Measurements from ENCODE around the gene NAA80. TPM values are rescaled to one million over a fixed set of nuclear protein-coding genes. Genes with fewer than 3 reads are reported as not detected.

NAA80 gene
- total RNA-seq, 2 experiments from 2014 or later = 34.3 to 37.7 TPM

DNA sequence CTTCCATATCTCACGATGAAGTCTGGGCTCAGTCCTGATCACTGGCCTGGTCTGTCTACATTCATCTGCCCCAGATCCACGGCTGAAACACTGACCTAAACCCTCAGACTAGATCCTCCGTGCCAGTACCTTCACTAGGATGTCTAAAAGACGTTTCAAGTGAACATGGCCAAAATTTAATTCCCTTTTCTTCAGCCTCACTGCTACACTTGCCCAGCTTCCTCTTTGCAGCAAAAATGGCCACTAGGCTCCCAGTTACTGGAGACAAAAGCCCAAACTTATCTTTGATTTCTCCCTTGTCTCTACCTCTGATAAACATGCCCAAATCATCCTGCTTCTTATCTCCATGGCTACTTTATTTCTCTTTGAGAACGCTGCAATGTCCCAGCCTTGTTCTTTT is 39.8 kb upstream of the NAA80 start:
- H3K9me3 Mint-ChIP-seq = no peaks in the 10 kb centered on the region
- peak overlapping the region; percentile 99 for H3K4me3 Mint-ChIP-seq
- peaks cover 45% of the 10 kb centered on the region for H3K36me3 Mint-ChIP-seq
- H3K27me3 Mint-ChIP-seq = no peaks in the 10 kb centered on the region
- H3K27ac Mint-ChIP-seq = peak overlapping the region; percentile 99
- POLR2A ChIA-PET = interaction anchor here (0.6 to 10.5 kb wide), 12 partner anchors 10 to 988 kb away, joined by 3 to 439 read pairs (median 36); partner anchors contain the start of genes C3orf18, CISH, CYB561D2 and GNAI2
- no peak for ATAC-seq (ENCODE audit: low read depth)
- no peak for DNase-seq
- H3K4me1 Mint-ChIP-seq = peaks cover 38% of the 10 kb centered on the region

- H3K4me3 Mint-ChIP-seq = peak overlapping the region; percentile 99
- DNase-seq = peak; percentile 93
- peak; percentile 69 for ATAC-seq (ENCODE audit: low read depth)
- POLR2A ChIA-PET = interaction anchor here (0.6 to 10.5 kb wide), 31 partner anchors 8 to 1935 kb away, joined by 3 to 439 read pairs (median 5); partner anchors contain the start of genes C3orf18, CISH, CYB561D2 and GNAI2
- peak overlapping the region; percentile 99 for H3K27ac Mint-ChIP-seq
- no peaks in the 10 kb centered on the region for H3K27me3 Mint-ChIP-seq
- H3K36me3 Mint-ChIP-seq = peaks cover 50% of the 10 kb centered on the region
- peaks cover 43% of the 10 kb centered on the region for H3K4me1 Mint-ChIP-seq
- no peaks in the 10 kb centered on the region for H3K9me3 Mint-ChIP-seq
Observed at GRCh38 chr3:50337175-50337861, 38.1 kb upstream of the NAA80 start.

- ATAC-seq (ENCODE audit: low read depth) = no peak
- Mint-ChIP-seq H3K36me3 (peaks cover 55% of the 10 kb centered on the region), H3K27me3 (no peaks in the 10 kb centered on the region), H3K27ac (peak overlapping the region; percentile 99), H3K4me1 (peaks cover 38% of the 10 kb centered on the region), H3K4me3 (peak overlapping the region; percentile 99), H3K9me3 (no peaks in the 10 kb centered on the region)
- no peak for DNase-seq
- POLR2A ChIA-PET = interaction anchor here (0.6 to 10.5 kb wide), 29 partner anchors 8 to 1049 kb away, joined by 3 to 439 read pairs (median 6); partner anchors contain the start of genes C3orf18, CISH, CYB561D2 and GNAI2
Observed at GRCh38 chr3:50336452-50337174, 37.4 kb upstream of the NAA80 start.

DNA sequence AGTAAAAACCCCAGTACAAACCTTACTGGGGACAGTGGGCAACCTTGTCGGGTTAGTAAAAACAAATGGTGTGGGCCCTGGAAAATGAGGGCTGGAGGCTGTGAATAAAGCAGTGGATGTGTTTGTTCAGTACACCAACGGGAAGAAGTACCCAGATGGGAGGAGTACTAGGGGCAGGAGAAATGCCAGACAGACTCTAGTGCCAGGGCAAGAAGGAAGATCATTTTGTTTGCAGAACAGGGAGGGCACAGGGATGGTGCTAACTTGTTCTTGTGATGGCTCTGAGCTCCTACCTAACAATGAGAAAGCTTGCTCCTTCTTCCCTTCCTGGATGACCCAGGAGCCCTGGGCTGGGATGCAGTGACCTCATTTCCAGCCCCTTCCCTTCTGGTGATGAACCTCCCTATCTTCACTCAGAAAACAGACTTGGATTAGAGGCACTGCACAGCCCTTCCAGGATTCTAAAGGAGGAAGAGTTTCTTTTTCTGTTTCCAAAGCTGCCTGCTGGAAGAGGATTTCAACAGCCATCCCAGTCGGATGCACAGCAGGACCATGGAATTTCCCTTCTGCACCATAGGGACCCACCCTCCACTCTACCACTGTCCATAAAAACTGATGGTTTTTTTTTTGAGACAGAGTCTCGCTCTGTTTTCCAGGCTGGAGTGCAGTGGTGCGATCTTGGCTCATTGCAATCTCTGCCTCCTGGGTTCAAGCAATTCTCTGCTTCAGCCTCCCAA is 35.3 kb upstream of the NAA80 start:
- peak overlapping the region; percentile 74 for H3K4me3 Mint-ChIP-seq
- no peak for ATAC-seq (ENCODE audit: low read depth)
- no peaks in the 10 kb centered on the region for H3K27me3 Mint-ChIP-seq
- POLR2A ChIA-PET = interaction anchor here (0.6 to 10.5 kb wide), 8 partner anchors 10 to 275 kb away, joined by 3 to 439 read pairs (median 4); partner anchors contain the start of genes CISH, CYB561D2, HEMK1 and HYAL3
- H3K36me3 Mint-ChIP-seq = peaks cover 63% of the 10 kb centered on the region
- no peaks in the 10 kb centered on the region for H3K9me3 Mint-ChIP-seq
- no peak for DNase-seq
- peak overlapping the region; percentile 99 for H3K27ac Mint-ChIP-seq
- H3K4me1 Mint-ChIP-seq = peaks cover 40% of the 10 kb centered on the region

DNA sequence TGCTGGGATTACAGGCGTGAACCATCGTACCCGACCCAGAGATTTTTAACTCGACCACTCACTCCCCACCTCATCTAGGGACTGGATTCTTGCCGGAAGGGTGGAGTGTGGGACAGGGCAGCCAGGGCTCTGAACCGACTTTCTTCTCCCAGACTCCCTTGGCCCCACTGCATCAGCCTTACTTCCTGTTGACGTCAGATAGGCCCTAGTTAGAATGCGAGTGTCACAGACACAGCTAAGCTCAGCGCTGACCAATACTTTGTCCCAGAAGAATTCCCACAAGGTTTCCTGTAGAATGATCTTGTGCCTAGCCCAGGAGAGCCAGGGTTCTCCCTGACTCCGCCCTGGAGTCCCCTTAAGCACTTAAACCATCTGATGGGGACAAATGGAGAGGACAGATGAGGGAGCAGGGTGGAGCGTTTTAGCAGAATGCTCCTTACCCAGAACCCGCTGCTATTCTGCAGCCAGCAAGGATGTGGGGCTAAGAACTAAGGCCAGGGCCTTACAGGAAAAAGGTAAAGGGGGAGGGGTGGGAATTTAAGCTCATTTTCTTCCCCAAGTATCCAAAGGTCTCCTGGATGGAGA is 34.6 kb upstream of the NAA80 start:
- H3K4me3 Mint-ChIP-seq = peak overlapping the region; percentile 74
- ATAC-seq (ENCODE audit: low read depth) (no peak), DNase-seq (no peak)
- H3K27ac Mint-ChIP-seq = peak overlapping the region; percentile 99
- peaks cover 36% of the 10 kb centered on the region for H3K4me1 Mint-ChIP-seq
- H3K27me3 Mint-ChIP-seq = no peaks in the 10 kb centered on the region
- POLR2A ChIA-PET = interaction anchor here (0.6 to 10.5 kb wide), 9 partner anchors 9 to 275 kb away, joined by 3 to 439 read pairs (median 4); partner anchors contain the start of genes CISH, CYB561D2, HEMK1 and HYAL3
- H3K36me3 Mint-ChIP-seq = peaks cover 57% of the 10 kb centered on the region
- no peaks in the 10 kb centered on the region for H3K9me3 Mint-ChIP-seq

DNA sequence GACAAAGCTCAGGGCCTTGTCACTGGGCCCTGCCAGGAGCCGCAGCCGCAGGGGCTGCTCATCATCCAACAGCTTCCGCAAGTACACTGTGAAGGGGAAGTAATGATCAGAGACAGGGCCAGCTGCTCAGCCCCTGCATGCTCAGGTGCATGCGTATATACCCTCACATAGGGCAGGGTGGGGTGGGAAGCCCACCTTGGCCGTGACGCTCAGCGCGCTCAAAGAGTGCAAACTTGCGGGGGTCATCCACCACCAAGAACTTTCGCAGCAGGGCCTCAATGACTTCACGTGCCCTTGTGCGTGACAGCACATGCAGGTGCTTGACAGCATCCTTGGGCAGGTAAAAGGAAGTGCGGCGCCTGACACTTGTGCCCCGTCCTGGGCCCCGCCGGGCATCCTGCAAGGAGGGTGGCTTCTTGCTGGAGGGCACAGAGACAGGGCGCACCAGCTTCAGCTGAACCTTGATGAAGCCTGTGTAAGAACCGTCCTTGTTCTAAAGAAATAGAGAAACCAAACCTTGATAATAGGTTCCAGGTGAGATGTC is 32.2 kb upstream of the NAA80 start:
- DNase-seq (no peak), ATAC-seq (ENCODE audit: low read depth) (no peak)
- peaks cover 43% of the 10 kb centered on the region for H3K4me1 Mint-ChIP-seq
- H3K4me3 Mint-ChIP-seq = no peak overlapping the region
- POLR2A ChIA-PET = interaction anchor here (1.3 to 4.9 kb wide), 3 partner anchors 9 to 39 kb away, joined by 4 to 30 read pairs (median 5); partner anchors contain the start of genes HYAL3, IFRD2, NAA80 and RASSF1
- H3K36me3 Mint-ChIP-seq = peaks cover 41% of the 10 kb centered on the region
- no peaks in the 10 kb centered on the region for H3K9me3 Mint-ChIP-seq
- peak overlapping the region; percentile 21 for H3K27ac Mint-ChIP-seq
- H3K27me3 Mint-ChIP-seq = no peaks in the 10 kb centered on the region

DNA sequence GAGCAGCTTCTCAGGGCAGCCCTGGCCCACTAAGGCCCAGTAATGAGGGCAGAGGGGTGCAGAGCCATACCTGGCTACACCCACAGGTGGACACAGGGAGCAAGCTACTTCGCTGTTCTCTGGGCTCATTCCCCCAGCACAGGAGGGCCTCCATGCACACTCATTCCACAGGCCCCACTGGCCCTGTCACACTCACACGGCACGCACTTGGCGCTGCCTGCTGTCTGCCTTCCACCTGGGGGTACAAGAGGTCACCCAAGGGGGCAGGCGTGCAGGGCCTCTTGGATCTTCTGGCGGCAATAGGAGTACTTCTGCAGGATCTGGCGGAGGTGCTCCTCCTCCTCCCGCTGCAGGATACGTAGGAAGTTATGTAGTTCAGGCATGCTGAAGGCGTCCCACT is 31.1 kb upstream of the NAA80 start:
- DNase-seq = no peak
- POLR2A ChIA-PET = interaction anchor here (0.5 to 4.9 kb wide), 4 partner anchors 7 to 1170 kb away, joined by 3 to 76 read pairs (median 18); partner anchors contain the start of genes DCAF1, IFRD2 and RASSF1
- no peaks in the 10 kb centered on the region for H3K27me3 Mint-ChIP-seq
- no peak for ATAC-seq (ENCODE audit: low read depth)
- H3K27ac Mint-ChIP-seq = no peak overlapping the region
- H3K4me1 Mint-ChIP-seq = peaks cover 37% of the 10 kb centered on the region
- H3K4me3 Mint-ChIP-seq = no peak overlapping the region
- no peaks in the 10 kb centered on the region for H3K9me3 Mint-ChIP-seq
- peaks cover 30% of the 10 kb centered on the region for H3K36me3 Mint-ChIP-seq

DNA sequence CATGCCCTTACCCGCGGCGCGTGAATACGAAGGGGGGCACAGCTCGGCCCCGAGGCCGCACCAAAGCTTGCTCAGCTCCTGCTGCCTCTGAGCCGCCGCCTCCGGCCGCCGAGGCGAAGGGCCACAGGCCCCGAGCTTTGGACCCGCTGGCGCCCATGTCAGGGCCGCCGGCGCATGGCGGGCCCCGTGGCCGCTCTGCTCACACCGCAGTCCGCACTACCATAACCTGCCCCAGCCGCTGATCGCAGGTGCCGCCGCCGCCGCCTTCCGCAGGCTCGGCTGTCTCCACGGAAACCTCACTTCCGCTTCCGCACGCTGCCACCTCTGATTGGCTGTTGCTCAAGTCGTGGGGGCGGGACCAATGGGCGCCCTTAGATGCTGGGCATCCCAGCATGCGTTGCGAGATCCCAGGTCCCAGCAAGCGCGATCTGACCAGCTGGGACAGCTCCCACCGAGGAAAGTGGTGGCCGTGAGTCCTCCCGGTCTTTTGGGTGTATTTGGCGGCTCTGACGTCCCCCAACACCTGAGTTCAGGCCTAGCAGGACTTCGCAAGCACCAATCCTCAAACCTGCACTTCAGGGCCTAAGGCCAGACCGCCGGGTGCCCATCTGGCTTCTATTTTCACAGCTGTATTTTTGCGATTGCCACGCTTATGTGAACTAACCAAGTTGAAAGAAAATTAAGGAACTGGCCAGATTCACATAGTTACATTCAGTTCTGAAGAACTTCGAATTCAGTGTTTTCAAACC is 28.9 kb upstream of the NAA80 start, which contains the start of gene TUSC2:
TSS of gene TUSC2 (minus strand) at position 281 of the 749 bp plus-strand sequence. CDS start at position 157, 124 bp downstream.
- peak; percentile 87 for ATAC-seq (ENCODE audit: low read depth)
- Mint-ChIP-seq H3K36me3 (peaks cover 19% of the 10 kb centered on the region), H3K4me3 (peak within 1 kb of the TSS; percentile 95), H3K27ac (peak within 1 kb of the TSS; percentile 88), H3K9me3 (no peaks in the 10 kb centered on the region), H3K4me1 (peaks cover 23% of the 10 kb centered on the region), H3K27me3 (no peaks in the 10 kb centered on the region)
- DNase-seq = peak; percentile 95
- POLR2A ChIA-PET = interaction anchor here (1.0 to 4.9 kb wide), 16 partner anchors 9 to 239 kb away, joined by 3 to 76 read pairs (median 4); partner anchors contain the start of genes CYB561D2, HYAL3, IFRD2 and NAA80

DNA sequence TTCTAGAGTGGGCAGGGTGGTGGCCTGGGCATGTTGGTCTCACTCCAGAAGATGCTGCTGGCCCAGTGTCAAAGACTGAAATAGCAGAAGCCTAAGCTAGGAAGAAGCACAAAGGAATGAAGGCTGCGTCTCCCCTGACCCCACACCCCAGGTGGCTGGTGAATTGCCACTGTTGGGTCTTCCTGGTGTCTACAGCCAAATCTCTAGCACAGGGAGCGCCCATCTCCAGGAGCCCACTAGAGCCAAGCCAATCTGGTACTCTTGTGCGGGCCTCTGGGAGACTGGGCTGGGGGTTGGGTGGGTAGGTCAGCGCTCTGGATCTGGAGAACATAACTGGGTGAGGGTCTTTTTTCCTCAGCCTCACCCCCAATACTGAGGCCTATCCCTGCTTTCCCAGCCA is 27.9 kb upstream of the NAA80 start:
- ATAC-seq (ENCODE audit: low read depth) (no peak), DNase-seq (no peak)
- peak overlapping the region; percentile 70 for H3K27ac Mint-ChIP-seq
- no peaks in the 10 kb centered on the region for H3K9me3 Mint-ChIP-seq
- H3K36me3 Mint-ChIP-seq = peaks cover 17% of the 10 kb centered on the region
- POLR2A ChIA-PET = interaction anchor here (1.2 to 4.9 kb wide), 8 partner anchors 9 to 35 kb away, joined by 3 to 76 read pairs (median 8); partner anchors contain the start of genes CYB561D2, HYAL3, IFRD2 and NAA80
- peak overlapping the region; percentile 95 for H3K4me3 Mint-ChIP-seq
- H3K27me3 Mint-ChIP-seq = no peaks in the 10 kb centered on the region
- H3K4me1 Mint-ChIP-seq = peaks cover 23% of the 10 kb centered on the region

DNA sequence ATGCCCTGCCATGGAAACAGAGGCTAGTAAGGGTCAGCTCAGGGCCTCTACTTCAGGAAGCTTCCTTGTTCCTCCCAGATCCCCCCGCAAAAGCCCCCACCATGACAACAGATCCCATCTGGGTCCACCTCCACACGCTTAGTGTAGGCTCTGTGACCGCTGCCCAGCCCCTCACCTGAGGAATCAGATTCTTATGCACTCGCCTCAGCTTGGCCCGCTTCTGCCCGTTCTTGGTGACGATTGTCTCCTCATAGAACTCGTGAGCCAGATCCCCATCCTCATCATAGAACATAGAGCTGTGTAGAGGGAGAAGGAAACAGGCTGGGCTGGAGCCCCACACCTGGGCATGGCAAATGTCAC is 27.0 kb upstream of the NAA80 start:
- DNase-seq = no peak
- peaks cover 23% of the 10 kb centered on the region for H3K4me1 Mint-ChIP-seq
- H3K36me3 Mint-ChIP-seq = peaks cover 13% of the 10 kb centered on the region
- POLR2A ChIA-PET = interaction anchor here (1.2 kb wide), 1 partner anchor 30 kb away, joined by 3 read pairs; no protein-coding TSS in a partner anchor
- peak overlapping the region; percentile 38 for H3K27ac Mint-ChIP-seq
- no peak overlapping the region for H3K4me3 Mint-ChIP-seq
- H3K27me3 Mint-ChIP-seq = no peaks in the 10 kb centered on the region
- no peaks in the 10 kb centered on the region for H3K9me3 Mint-ChIP-seq
- no peak for ATAC-seq (ENCODE audit: low read depth)

DNA sequence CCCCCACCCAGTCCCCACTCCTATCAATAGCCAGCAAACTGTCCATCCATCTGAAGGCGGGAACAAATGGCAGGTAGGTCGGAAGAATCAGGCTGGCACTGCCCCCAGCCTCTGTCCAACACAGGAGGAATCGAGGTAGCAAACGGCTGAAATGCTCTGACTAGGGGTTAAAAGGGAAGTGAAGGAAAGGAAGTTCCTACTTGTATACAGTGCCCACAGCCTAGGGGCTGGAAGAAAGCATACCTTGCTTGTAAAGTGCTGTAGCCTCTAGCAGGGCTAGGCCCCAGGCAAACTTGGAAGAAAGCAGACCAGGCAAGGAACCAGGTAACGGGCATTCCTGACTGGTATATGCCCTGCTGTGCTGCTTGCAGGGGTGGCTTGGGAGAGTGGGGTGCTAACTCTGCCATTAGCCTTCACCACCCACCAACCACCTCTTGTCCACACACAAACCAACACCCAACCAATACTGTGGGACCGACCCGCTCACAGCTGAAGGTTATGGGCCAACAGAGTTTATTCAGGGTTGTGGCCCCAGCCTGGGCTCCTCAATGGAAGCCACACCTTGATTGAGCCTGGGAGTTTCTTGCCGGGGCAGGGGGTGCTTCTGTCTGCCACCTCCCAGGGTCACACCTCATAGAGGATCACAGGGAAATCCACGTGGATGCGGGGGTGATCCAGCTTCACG is 26.4 kb upstream of the NAA80 start:
- H3K27me3 Mint-ChIP-seq = no peaks in the 10 kb centered on the region
- peaks cover 23% of the 10 kb centered on the region for H3K4me1 Mint-ChIP-seq
- no peaks in the 10 kb centered on the region for H3K9me3 Mint-ChIP-seq
- H3K27ac Mint-ChIP-seq = no peak overlapping the region
- no peak overlapping the region for H3K4me3 Mint-ChIP-seq
- POLR2A ChIA-PET = interaction anchor here (1.2 kb wide), 2 partner anchors 8 to 29 kb away, joined by 3 to 4 read pairs; no protein-coding TSS in a partner anchor
- DNase-seq (no peak), ATAC-seq (ENCODE audit: low read depth) (no peak)
- H3K36me3 Mint-ChIP-seq = peaks cover 9% of the 10 kb centered on the region
